Endodermal cell (in vitro differentiated cells): ENCODE measurements around the gene ALKBH5. TPM values are rescaled to one million over a fixed set of nuclear protein-coding genes. Genes with fewer than 3 reads are reported as not detected.

ENCODE experiments used
- DNase-seq: peaks from one replicate; pipeline ENCODE4 v3.0.0-alpha.2; 2017
- H3K27ac ChIP-seq: 2 replicates; pipeline ENCODE4 v1.5.1; 2013; ENCODE audit warnings: mild to moderate bottlenecking, low read depth, low read length, moderate library complexity
- H3K27me3 ChIP-seq: 2 replicates; pipeline ENCODE4 v1.6.1; 2013; ENCODE audit warnings: mild to moderate bottlenecking, low read length, moderate library complexity; ENCODE audit not compliant: insufficient read depth, control insufficient read depth, poor library complexity, severe bottlenecking
- H3K36me3 ChIP-seq: 2 replicates; pipeline ENCODE4 v1.7.0; 2013; ENCODE audit warnings: mild to moderate bottlenecking, low read length, moderate library complexity; ENCODE audit not compliant: control insufficient read depth, insufficient read depth
- H3K4me1 ChIP-seq: one replicate; pipeline ENCODE4 v1.7.0; 2013; ENCODE audit warnings: low read length; ENCODE audit not compliant: control insufficient read depth, insufficient read depth
- H3K4me3 ChIP-seq: 2 replicates; pipeline ENCODE4 v1.5.1; 2013; ENCODE audit warnings: mild to moderate bottlenecking, low read length, moderate library complexity
- H3K9ac ChIP-seq: 2 replicates; pipeline ENCODE4 v1.6.1; 2013; ENCODE audit warnings: mild to moderate bottlenecking, low read length, moderate library complexity; ENCODE audit not compliant: poor library complexity, severe bottlenecking; ENCODE audit errors: extremely low read depth
- H3K9me3 ChIP-seq: 2 replicates; pipeline ENCODE4 v1.6.1; 2013; ENCODE audit warnings: mild to moderate bottlenecking, low read length, moderate library complexity; ENCODE audit not compliant: control insufficient read depth
- H3K27ac Mint-ChIP-seq: 2 replicates; pipeline ENCODE4 v1.8.0; 2020; ENCODE audit warnings: mixed read lengths
- H3K27me3 Mint-ChIP-seq: 2 replicates; pipeline ENCODE4 v1.8.0; 2021; ENCODE audit warnings: mild to moderate bottlenecking, mixed read lengths; ENCODE audit not compliant: insufficient read depth
- H3K36me3 Mint-ChIP-seq: 2 replicates; pipeline ENCODE4 v1.8.0; 2020; ENCODE audit warnings: low read depth, mixed read lengths
- H3K4me1 Mint-ChIP-seq: 2 replicates; pipeline ENCODE4 v1.8.0; 2020; ENCODE audit warnings: mixed read lengths
- H3K4me3 Mint-ChIP-seq: 2 replicates; pipeline ENCODE4 v1.8.0; 2020; ENCODE audit warnings: mild to moderate bottlenecking, moderate library complexity, mixed read lengths
- H3K9me3 Mint-ChIP-seq: 2 replicates; pipeline ENCODE4 v1.8.0; 2020; ENCODE audit warnings: mild to moderate bottlenecking, mixed read lengths
- CTCF ChIP-seq: fragments of 200-600 bp; sonication (generic); conservative IDR thresholded peaks from 2 replicates; pipeline ENCODE4 v1.5.0; 2021; ENCODE audit warnings: antibody characterized with exemption, mild to moderate bottlenecking
- WGBS, 2 experiments: methylation state at CpG; one replicate each; pipeline versions ENCODE4 v1.1.5 to v1.1.7; 2013; ENCODE audit warnings: missing lambda C conversion rate in 2 of 2, mixed read lengths in 1 of 2; ENCODE audit not compliant: insufficient coverage in 1 of 2, insufficient read length in 1 of 2; 5-methylcytosine and 5-hydroxymethylcytosine counted together
- total RNA-seq, 2 donors: library from RNA; stranded (reverse); fragmentation: NEBNext Ultra II Directional in 1 of 2; extraction: Animal tissue kit (Norgen Biotek cat#: 25700) in 1 of 2; gene quantifications; 2 replicates in 1 of 2; 3 replicates in 1 of 2; pipeline ENCODE4 v1.2.1, GENCODE V29; 2021

Gene ALKBH5
- total RNA-seq, 2 donors from 2014 or later, result 64.1 to 80.9 TPM

- no peaks in the 10 kb centered on the region for H3K4me1 ChIP-seq
- H3K4me3 ChIP-seq, result no peak overlapping the region
- no peak for DNase-seq
- TF ChIP-seq CTCF, result no peak
- Mint-ChIP-seq H3K36me3 (no peaks in the 10 kb centered on the region), H3K27ac (no peak overlapping the region), H3K9me3 (no peaks in the 10 kb centered on the region), H3K4me3 (no peak overlapping the region), H3K27me3 (peaks cover 1% of the 10 kb centered on the region), H3K4me1 (no peaks in the 10 kb centered on the region)
- no peaks in the 10 kb centered on the region for H3K36me3 ChIP-seq
- 82 to 84% methylated on average over 5 to 10 of the region's 10 CpGs for WGBS, 2 experiments
- H3K27me3 ChIP-seq, result no peaks in the 10 kb centered on the region
- H3K9me3 ChIP-seq, result no peaks in the 10 kb centered on the region
- no peak overlapping the region for H3K27ac ChIP-seq
- H3K9ac ChIP-seq, result no peak overlapping the region
These were observed 16.2 kb upstream of the ALKBH5 start for GRCh38 chr17:18167421-18167820.

- no peak overlapping the region for H3K9ac ChIP-seq
- H3K36me3 ChIP-seq, result no peaks in the 10 kb centered on the region
- Mint-ChIP-seq H3K27me3 (peaks cover 1% of the 10 kb centered on the region), H3K4me1 (no peaks in the 10 kb centered on the region), H3K9me3 (no peaks in the 10 kb centered on the region), H3K36me3 (no peaks in the 10 kb centered on the region), H3K27ac (no peak overlapping the region), H3K4me3 (no peak overlapping the region)
- H3K27ac ChIP-seq, result no peak overlapping the region
- DNase-seq, result no peak
- H3K27me3 ChIP-seq, result no peaks in the 10 kb centered on the region
- TF ChIP-seq CTCF, result no peak
- WGBS, 2 experiments, result 83 to 87% methylated on average over 2 to 3 of the region's 3 CpGs
- no peaks in the 10 kb centered on the region for H3K4me1 ChIP-seq
- H3K4me3 ChIP-seq, result no peak overlapping the region
- H3K9me3 ChIP-seq, result no peaks in the 10 kb centered on the region
These were observed 10.9 kb upstream of the ALKBH5 start for GRCh38 chr17:18172531-18173278.

- H3K9ac ChIP-seq, result no peak overlapping the region
- no peak overlapping the region for H3K27ac Mint-ChIP-seq
- no peak overlapping the region for H3K4me3 ChIP-seq
- 91 to 94% methylated on average over 8 to 14 of the region's 14 CpGs for WGBS, 2 experiments
- H3K27me3 Mint-ChIP-seq, result peaks cover 1% of the 10 kb centered on the region
- no peaks in the 10 kb centered on the region for H3K4me1 Mint-ChIP-seq
- H3K36me3 ChIP-seq, result no peaks in the 10 kb centered on the region
- no peak for TF ChIP-seq CTCF
- no peaks in the 10 kb centered on the region for H3K9me3 Mint-ChIP-seq
- no peaks in the 10 kb centered on the region for H3K9me3 ChIP-seq
- H3K4me1 ChIP-seq, result no peaks in the 10 kb centered on the region
- H3K27ac ChIP-seq, result no peak overlapping the region
- H3K27me3 ChIP-seq, result no peaks in the 10 kb centered on the region
- H3K36me3 Mint-ChIP-seq, result no peaks in the 10 kb centered on the region
- no peak overlapping the region for H3K4me3 Mint-ChIP-seq
- DNase-seq, result no peak
These were observed 9.9 kb upstream of the ALKBH5 start for GRCh38 chr17:18173740-18174139.
